HAP-1 (cell line): ENCODE measurements around the gene FAM222A.
"Not testable (repeated sequence)": the region's sequence is repeated elsewhere in the genome, so short reads cannot be mapped to it uniquely, and the experiment has no call there.

Experiments used
- DNase-seq, 2 experiments: peaks; one replicate each; pipeline ENCODE4 v3.0.0-alpha.2; 2016 to 2020; ENCODE audit warnings: low spot score in 2 of 2
- H3K27me3 ChIP-seq: fragments of 250-450 bp; sonication (Bioruptor Pico); 2 replicates; pipeline ENCODE4 v1.5.1; 2020; ENCODE audit warnings: low read depth, mild to moderate bottlenecking, moderate library complexity
- H3K36me3 ChIP-seq: fragments of 250-450 bp; sonication (Bioruptor Pico); replicated peaks from 2 replicates; pipeline ENCODE4 v1.5.1; 2020; ENCODE audit warnings: mild to moderate bottlenecking
- H3K4me1 ChIP-seq: fragments of 250-450 bp; sonication (Bioruptor Pico); 2 replicates; pipeline ENCODE4 v1.5.1; 2020; ENCODE audit warnings: mild to moderate bottlenecking
- H3K4me3 ChIP-seq: fragments of 250-450 bp; sonication (Bioruptor Pico); 2 replicates; pipeline ENCODE4 v1.5.1; 2020; ENCODE audit warnings: mild to moderate bottlenecking, moderate library complexity
- H3K9me3 ChIP-seq: fragments of 250-450 bp; sonication (Bioruptor Pico); 2 replicates; pipeline ENCODE4 v1.5.1; 2020; ENCODE audit warnings: mild to moderate bottlenecking, moderate library complexity
- in situ Hi-C: fragments of 300-500 bp; cut with MboI; formaldehyde crosslinking; loops from 3 replicates; pipeline ENCODE4 v1.14.3; 2020; ENCODE audit warnings: low sequenced_read_pairs, inconsistent platforms, mixed read lengths

FAM222A gene

GRCh38 chr12:109682708-109683060 is 30.9 kb upstream of the FAM222A start:
- Histone ChIP-seq H3K4me3 (no peak overlapping the region), H3K4me1 (no peaks in the 10 kb centered on the region), H3K36me3 (no peaks in the 10 kb centered on the region), H3K27me3 (peaks cover 3% of the 10 kb centered on the region; the same call in 1 of the 2 replicates), H3K9me3 (no peaks in the 10 kb centered on the region)
- DNase-seq, result no peak
- in situ Hi-C loops, result no loop called here

- Histone ChIP-seq H3K9me3 (no peaks in the 10 kb centered on the region), H3K4me3 (no peak overlapping the region), H3K4me1 (no peaks in the 10 kb centered on the region), H3K27me3 (peaks cover 3% of the 10 kb centered on the region; the same call in 1 of the 2 replicates), H3K36me3 (no peaks in the 10 kb centered on the region)
- in situ Hi-C loops, result no loop called here
- DNase-seq, result no peak
These were observed 30.3 kb upstream of the FAM222A start for GRCh38 chr12:109683316-109683715.

GRCh38 chr12:109685574-109686447 is 27.8 kb upstream of the FAM222A start:
- H3K36me3 ChIP-seq, result no peaks in the 10 kb centered on the region
- H3K27me3 ChIP-seq, result peaks cover 3% of the 10 kb centered on the region; the same call in 1 of the 2 replicates
- no peak overlapping the region for H3K4me3 ChIP-seq
- no peaks in the 10 kb centered on the region; the same call in 1 of the 2 replicates for H3K4me1 ChIP-seq
- H3K9me3 ChIP-seq, result no peaks in the 10 kb centered on the region
- in situ Hi-C loops, result no loop called here
- no peak for DNase-seq

GRCh38 chr12:109686523-109686922 is 27.1 kb upstream of the FAM222A start:
- in situ Hi-C loops, result no loop called here
- no peak for DNase-seq
- Histone ChIP-seq H3K9me3 (no peaks in the 10 kb centered on the region), H3K4me1 (no peaks in the 10 kb centered on the region; the same call in 1 of the 2 replicates), H3K4me3 (no peak overlapping the region), H3K36me3 (no peaks in the 10 kb centered on the region), H3K27me3 (peaks cover 3% of the 10 kb centered on the region; the same call in 1 of the 2 replicates)

GRCh38 chr12:109687250-109687649 is 26.4 kb upstream of the FAM222A start:
- no peaks in the 10 kb centered on the region for H3K36me3 ChIP-seq
- in situ Hi-C loops, result no loop called here
- H3K4me3 ChIP-seq, result no peak overlapping the region
- no peaks in the 10 kb centered on the region for H3K9me3 ChIP-seq
- peaks cover 3% of the 10 kb centered on the region; the same call in 1 of the 2 replicates for H3K27me3 ChIP-seq
- no peaks in the 10 kb centered on the region; the same call in 1 of the 2 replicates for H3K4me1 ChIP-seq
- no peak for DNase-seq

- Histone ChIP-seq H3K27me3 (peaks cover 3% of the 10 kb centered on the region; the same call in 1 of the 2 replicates), H3K9me3 (no peaks in the 10 kb centered on the region), H3K36me3 (no peaks in the 10 kb centered on the region), H3K4me3 (no peak overlapping the region), H3K4me1 (no peaks in the 10 kb centered on the region; the same call in 1 of the 2 replicates)
- in situ Hi-C loops, result no loop called here
- no peak for DNase-seq
These were observed 24.2 kb upstream of the FAM222A start for GRCh38 chr12:109689426-109689825.

- no peak overlapping the region for H3K4me3 ChIP-seq
- no peak for DNase-seq
- peaks cover 4% of the 10 kb centered on the region for H3K4me1 ChIP-seq
- in situ Hi-C loops, result no loop called here
- no peaks in the 10 kb centered on the region for H3K9me3 ChIP-seq
- no peaks in the 10 kb centered on the region for H3K27me3 ChIP-seq
- no peaks in the 10 kb centered on the region for H3K36me3 ChIP-seq
These were observed 20.5 kb upstream of the FAM222A start for GRCh38 chr12:109693160-109693559.

GRCh38 chr12:109693653-109694600 is 19.7 kb upstream of the FAM222A start:
- peaks cover 4% of the 10 kb centered on the region for H3K4me1 ChIP-seq
- H3K36me3 ChIP-seq, result no peaks in the 10 kb centered on the region
- DNase-seq, result no peak
- in situ Hi-C loops, result no loop called here
- no peaks in the 10 kb centered on the region for H3K9me3 ChIP-seq
- no peaks in the 10 kb centered on the region for H3K27me3 ChIP-seq
- no peak overlapping the region for H3K4me3 ChIP-seq

GRCh38 chr12:109694629-109695028 is 19.0 kb upstream of the FAM222A start:
- in situ Hi-C loops, H3K9me3 ChIP-seq, H3K4me3 ChIP-seq, DNase-seq, H3K27me3 ChIP-seq, H3K4me1 ChIP-seq, H3K36me3 ChIP-seq: not testable (repeated sequence)

GRCh38 chr12:109695416-109695815 is 18.2 kb upstream of the FAM222A start:
- in situ Hi-C loops, result no loop called here
- Histone ChIP-seq H3K4me3 (no peak overlapping the region), H3K27me3 (0 out of 2 replicates have a peak, but pooled peaks cover 3% of the 10 kb centered on the region), H3K36me3 (no peaks in the 10 kb centered on the region), H3K4me1 (peaks cover 4% of the 10 kb centered on the region), H3K9me3 (no peaks in the 10 kb centered on the region)
- no peak for DNase-seq

- in situ Hi-C loops, result no loop called here
- Histone ChIP-seq H3K9me3 (no peaks in the 10 kb centered on the region), H3K4me3 (no peak overlapping the region), H3K36me3 (no peaks in the 10 kb centered on the region), H3K27me3 (peaks cover 5% of the 10 kb centered on the region; the same call in 1 of the 2 replicates), H3K4me1 (peaks cover 4% of the 10 kb centered on the region)
- DNase-seq, result peak; percentile 56 to 72
These were observed 17.6 kb upstream of the FAM222A start for GRCh38 chr12:109695961-109696461.

GRCh38 chr12:109696485-109697269 is 16.9 kb upstream of the FAM222A start:
- no peaks in the 10 kb centered on the region for H3K9me3 ChIP-seq
- no peak for DNase-seq
- H3K4me3 ChIP-seq, result no peak overlapping the region
- no peaks in the 10 kb centered on the region for H3K36me3 ChIP-seq
- peaks cover 8% of the 10 kb centered on the region; the same call in 1 of the 2 replicates for H3K27me3 ChIP-seq
- in situ Hi-C loops, result no loop called here
- peaks cover 4% of the 10 kb centered on the region for H3K4me1 ChIP-seq

- in situ Hi-C loops, result no loop called here
- H3K9me3 ChIP-seq, result no peaks in the 10 kb centered on the region
- peaks cover 8% of the 10 kb centered on the region; the same call in 1 of the 2 replicates for H3K27me3 ChIP-seq
- H3K4me3 ChIP-seq, result no peak overlapping the region
- no peak for DNase-seq
- H3K36me3 ChIP-seq, result no peaks in the 10 kb centered on the region
- peaks cover 4% of the 10 kb centered on the region for H3K4me1 ChIP-seq
These were observed 16.4 kb upstream of the FAM222A start for GRCh38 chr12:109697270-109697553.
